ENCODE measurements around the gene MDH2.
"Not testable (repeated sequence)": the region's sequence is repeated elsewhere in the genome, so short reads cannot be mapped to it uniquely, and the experiment has no call there.

The MDH2 gene

DNA sequence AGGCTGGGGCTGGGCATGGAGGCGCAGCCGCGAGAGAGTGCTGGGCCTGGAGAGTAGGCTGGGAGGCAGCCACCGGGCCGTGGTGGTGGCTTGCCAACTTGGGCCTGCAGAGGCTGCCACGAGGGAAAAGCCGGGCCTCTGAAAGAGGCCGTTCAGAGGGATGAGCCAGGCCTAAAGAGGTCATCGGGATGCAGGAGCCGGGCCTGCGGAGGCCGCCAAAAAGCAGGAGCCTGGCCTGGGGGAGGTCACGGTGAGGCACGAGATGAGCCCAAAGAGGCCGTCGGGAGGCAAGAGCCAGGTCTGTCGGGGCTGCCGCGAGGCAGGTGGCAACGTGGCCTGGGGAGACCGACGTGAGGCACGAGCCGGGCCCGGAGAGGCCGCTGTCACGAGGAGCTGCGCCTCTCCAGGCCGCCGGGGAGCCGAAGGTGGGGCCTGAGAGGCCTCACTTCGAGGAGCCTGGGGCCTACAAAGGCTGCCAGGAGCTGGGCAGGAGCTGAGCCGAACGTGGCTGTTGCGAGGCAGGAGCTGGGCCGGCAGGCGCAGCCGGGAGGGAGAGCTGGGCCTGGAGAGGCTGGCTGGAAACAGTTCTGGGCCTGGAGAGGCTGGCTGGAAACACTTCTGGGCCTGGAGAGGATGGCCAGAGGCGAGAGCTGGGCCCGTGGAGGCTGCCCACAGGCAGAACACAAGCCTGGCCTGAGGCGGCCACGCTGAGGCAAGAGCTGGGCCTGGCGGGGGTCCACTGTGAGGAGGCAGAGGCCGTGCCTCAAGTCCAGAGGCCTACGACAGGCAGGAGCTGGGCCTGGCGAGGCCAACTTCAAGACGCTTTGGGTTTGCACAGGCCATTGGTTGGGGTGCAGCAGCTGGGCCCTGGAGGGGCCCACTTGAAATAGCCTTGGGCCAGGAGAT lies 24.6 kb downstream of the MDH2 start:
- 0 out of 2 replicates have a peak, but pooled peaks cover 4% of the 10 kb centered on the region for H3K4me1 ChIP-seq (ENCODE audit: insufficient read depth, low read length)
- H3K9me3 ChIP-seq (ENCODE audit: control insufficient read depth, insufficient read depth, low read length): no peaks in the 10 kb centered on the region
- no peak overlapping the region for H3K9ac ChIP-seq (ENCODE audit: low read depth, low read length)
- no peaks in the 10 kb centered on the region for H3K36me3 ChIP-seq (ENCODE audit: insufficient read depth, low read length)

DNA sequence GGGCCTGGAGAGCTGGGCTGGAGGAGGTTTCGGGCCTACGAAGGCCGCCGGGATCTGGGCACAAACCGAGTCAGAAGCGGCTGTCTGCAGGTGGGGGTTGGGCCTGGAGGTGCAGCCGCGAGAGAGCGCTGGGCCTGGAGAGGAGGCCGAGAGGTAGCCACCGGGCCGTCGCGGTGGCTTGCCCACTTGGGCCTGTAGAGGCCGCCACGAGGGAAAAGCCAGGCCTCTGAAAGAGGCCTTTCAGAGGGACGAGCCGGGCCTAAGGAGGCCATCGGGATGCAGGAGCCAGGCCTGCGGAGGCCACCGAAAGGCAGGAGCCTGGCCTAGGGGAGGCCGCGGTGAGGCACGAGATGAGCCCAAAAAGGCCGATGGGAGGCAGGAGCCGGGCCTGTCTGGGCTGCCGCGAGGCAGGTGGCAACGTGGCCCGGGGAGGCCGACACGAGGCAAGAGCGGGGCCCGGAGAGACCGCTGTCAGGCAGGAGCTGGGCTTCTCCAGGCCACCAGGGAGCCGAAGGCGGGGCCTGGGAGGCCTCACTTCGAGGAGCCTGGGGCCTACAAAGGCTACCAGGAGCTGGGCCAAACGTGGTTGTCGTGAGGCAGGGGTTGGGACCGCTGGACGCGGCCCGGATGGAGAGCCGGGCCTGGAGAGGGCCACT lies 25.6 kb downstream of the MDH2 start:
- H3K9me3 ChIP-seq (ENCODE audit: control insufficient read depth, insufficient read depth, low read length): no peaks in the 10 kb centered on the region
- no peaks in the 10 kb centered on the region for H3K36me3 ChIP-seq (ENCODE audit: insufficient read depth, low read length)
- H3K4me1 ChIP-seq (ENCODE audit: insufficient read depth, low read length): 0 out of 2 replicates have a peak, but pooled peaks cover 4% of the 10 kb centered on the region
- no peak overlapping the region for H3K9ac ChIP-seq (ENCODE audit: low read depth, low read length)

DNA sequence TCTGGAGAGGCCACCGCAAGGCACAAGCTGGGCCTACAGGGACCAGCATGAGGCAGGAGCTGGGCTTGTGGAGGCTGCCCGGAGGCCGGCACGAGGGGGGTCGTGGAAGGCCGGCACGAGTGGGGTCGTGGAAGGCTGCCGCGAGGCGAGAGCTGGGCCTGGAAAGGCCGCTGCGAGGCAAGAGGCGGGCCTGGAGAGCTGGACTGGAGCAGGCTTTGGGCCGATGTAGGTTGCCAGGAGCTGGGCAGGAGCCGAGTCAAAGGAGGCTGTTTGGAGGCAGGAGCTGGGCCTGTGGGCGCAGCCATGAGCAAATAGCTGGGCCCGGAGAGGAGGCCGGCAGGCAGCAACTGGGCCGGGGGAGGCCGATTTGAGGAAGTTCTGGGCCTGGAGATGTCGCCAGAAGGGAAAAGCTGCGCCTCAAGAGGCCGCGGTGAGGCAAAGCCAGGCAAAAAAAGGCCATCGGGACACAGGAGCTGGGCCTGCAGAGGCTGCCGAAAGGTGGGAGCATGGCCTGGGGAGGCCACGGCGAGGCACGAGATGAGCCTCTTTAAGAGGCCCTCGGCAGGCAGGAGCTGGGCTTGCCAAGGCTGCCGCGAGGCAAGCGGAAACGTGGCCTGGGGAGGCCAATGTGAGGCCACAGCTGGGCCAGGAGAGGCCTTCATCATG lies 26.5 kb downstream of the MDH2 start:
- Histone ChIP-seq H3K4me1 (ENCODE audit: insufficient read depth, low read length) (no peaks in the 10 kb centered on the region), H3K36me3 (ENCODE audit: insufficient read depth, low read length) (no peaks in the 10 kb centered on the region), H3K9me3 (ENCODE audit: control insufficient read depth, insufficient read depth, low read length) (no peaks in the 10 kb centered on the region), H3K9ac (ENCODE audit: low read depth, low read length) (no peak overlapping the region)

DNA sequence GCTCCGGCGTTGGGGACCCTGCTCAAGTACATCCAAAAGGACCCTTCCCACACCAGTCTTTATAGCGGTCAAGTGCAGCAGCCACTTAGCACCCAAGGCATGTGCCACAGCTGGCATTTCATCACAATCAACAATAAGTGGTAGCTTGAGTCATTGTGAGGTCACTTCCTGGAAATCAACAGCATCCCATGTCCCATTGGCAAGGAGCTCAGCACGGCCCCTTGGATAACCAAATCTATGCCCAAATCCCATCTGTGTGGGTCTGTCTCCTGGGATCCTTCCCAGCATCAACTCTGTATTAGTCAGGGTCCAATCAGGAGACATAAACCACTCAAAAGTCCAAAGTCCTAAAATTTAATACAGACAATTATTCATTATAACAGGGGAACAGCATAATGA lies 27.1 kb downstream of the MDH2 start:
- no peak overlapping the region for H3K9ac ChIP-seq (ENCODE audit: low read depth, low read length)
- H3K9me3 ChIP-seq (ENCODE audit: control insufficient read depth, insufficient read depth, low read length): no peaks in the 10 kb centered on the region
- no peaks in the 10 kb centered on the region for H3K36me3 ChIP-seq (ENCODE audit: insufficient read depth, low read length)
- H3K4me1 ChIP-seq (ENCODE audit: insufficient read depth, low read length): no peaks in the 10 kb centered on the region

DNA sequence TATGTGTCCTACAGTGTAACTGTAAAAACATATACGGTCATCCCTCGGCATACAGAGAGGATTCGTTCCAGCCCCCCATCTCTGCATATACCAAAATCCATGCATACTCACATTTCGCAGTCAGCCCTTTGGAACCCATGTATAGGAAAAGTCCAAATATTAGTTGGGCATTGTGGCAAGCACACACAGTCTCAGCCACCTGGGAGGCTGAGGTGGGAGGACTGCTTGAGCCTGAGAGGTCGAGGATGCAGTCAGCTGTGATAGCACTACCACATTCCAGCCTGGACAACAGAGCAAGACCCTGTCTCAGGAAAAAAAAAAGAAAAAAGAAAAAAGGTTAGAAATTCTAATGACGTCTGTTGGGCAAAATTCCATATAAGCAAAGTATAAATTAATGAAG lies 29.1 kb downstream of the MDH2 start:
- Histone ChIP-seq H3K9ac (ENCODE audit: low read depth, low read length) (no peak overlapping the region), H3K4me1 (ENCODE audit: insufficient read depth, low read length) (no peaks in the 10 kb centered on the region), H3K36me3 (ENCODE audit: insufficient read depth, low read length) (no peaks in the 10 kb centered on the region), H3K9me3 (ENCODE audit: control insufficient read depth, insufficient read depth, low read length) (no peaks in the 10 kb centered on the region)

DNA sequence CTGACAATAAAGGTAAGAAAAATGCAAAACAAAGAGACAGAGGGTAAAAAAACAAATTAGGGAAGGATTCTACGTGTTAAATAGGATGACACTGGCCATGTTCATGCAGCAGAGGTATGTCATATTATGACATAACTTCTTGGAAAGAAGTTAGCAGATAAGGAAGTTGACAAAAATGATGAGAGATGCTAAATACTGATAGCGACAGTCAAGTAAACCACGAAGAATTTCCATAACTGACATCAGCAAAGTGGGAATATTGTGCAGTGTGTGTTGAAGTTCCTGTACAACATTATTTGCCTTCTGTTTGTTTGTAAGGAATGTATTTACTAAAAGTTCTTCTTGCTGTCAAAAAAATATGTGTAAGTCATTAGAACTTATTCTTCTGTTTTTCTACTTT lies 29.5 kb downstream of the MDH2 start:
- H3K9ac ChIP-seq (ENCODE audit: low read depth, low read length): no peak overlapping the region
- no peaks in the 10 kb centered on the region for H3K4me1 ChIP-seq (ENCODE audit: insufficient read depth, low read length)
- no peaks in the 10 kb centered on the region for H3K36me3 ChIP-seq (ENCODE audit: insufficient read depth, low read length)
- no peaks in the 10 kb centered on the region for H3K9me3 ChIP-seq (ENCODE audit: control insufficient read depth, insufficient read depth, low read length)

DNA sequence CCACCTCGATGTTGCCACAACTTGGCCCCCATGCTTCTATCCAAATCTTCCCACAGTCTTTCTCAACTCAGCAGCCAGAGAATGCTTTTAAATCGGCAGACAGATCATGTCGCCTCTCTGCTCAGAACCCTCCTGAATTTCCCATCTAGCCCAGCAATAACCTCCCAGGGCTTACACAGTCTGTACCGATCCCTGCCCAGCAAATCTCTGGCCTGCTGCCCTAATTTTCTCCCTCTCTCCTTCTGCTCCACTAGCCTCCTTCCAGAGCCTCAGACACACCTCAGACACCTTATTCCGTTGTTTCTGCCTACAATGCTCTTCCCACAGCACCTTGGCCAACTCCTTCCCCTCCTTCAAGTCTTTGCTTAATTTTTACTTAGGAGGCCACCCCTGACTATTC lies 32.3 kb downstream of the MDH2 start:
- no peak overlapping the region for H3K9ac ChIP-seq (ENCODE audit: low read depth, low read length)
- H3K36me3 ChIP-seq (ENCODE audit: insufficient read depth, low read length): no peaks in the 10 kb centered on the region
- no peaks in the 10 kb centered on the region for H3K4me1 ChIP-seq (ENCODE audit: insufficient read depth, low read length)
- no peaks in the 10 kb centered on the region for H3K9me3 ChIP-seq (ENCODE audit: control insufficient read depth, insufficient read depth, low read length)

DNA sequence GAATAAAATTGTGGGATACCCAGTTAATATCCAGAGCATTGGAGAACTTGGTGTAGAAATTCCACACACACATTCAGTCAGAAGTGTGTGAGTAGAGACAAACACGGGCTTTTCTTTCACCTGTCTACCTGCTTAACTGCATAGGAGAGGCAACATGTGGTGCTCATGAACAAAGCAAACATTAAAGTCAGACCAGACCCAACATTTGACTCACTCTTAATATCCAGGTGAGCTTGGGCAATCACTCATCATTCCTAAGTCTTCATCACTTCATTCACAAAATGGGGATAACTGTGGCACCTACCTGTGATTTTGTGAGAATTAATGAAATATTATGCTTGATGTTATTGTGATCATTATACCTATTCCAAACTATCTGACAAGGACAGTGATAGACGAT lies 36.2 kb downstream of the MDH2 start:
- not testable (repeated sequence) for H3K4me1 ChIP-seq (ENCODE audit: insufficient read depth, low read length); H3K36me3 ChIP-seq (ENCODE audit: insufficient read depth, low read length); H3K9ac ChIP-seq (ENCODE audit: low read depth, low read length); H3K9me3 ChIP-seq (ENCODE audit: control insufficient read depth, insufficient read depth, low read length)

DNA sequence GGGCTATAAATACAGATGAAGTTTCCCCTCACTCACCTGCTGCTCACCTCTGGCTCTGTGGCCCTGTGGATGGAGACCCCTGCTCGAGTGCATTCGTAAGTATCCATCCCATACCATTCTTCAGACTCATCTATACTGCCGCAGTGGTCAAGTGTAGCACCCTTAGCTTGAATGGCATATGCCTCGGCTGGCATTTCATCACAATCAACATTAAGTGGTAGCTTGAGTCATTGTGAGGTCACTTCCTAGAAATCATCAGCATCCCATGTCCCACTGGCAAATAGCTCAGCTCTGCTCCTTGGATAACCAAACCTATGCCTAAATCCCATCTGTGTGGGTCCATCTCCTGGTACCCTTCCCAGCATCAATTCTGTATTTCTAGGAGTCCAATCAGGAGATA lies 38.2 kb downstream of the MDH2 start:
- Histone ChIP-seq H3K36me3 (ENCODE audit: insufficient read depth, low read length) (no peaks in the 10 kb centered on the region), H3K9me3 (ENCODE audit: control insufficient read depth, insufficient read depth, low read length) (no peaks in the 10 kb centered on the region), H3K9ac (ENCODE audit: low read depth, low read length) (no peak overlapping the region), H3K4me1 (ENCODE audit: insufficient read depth, low read length) (no peaks in the 10 kb centered on the region)

DNA sequence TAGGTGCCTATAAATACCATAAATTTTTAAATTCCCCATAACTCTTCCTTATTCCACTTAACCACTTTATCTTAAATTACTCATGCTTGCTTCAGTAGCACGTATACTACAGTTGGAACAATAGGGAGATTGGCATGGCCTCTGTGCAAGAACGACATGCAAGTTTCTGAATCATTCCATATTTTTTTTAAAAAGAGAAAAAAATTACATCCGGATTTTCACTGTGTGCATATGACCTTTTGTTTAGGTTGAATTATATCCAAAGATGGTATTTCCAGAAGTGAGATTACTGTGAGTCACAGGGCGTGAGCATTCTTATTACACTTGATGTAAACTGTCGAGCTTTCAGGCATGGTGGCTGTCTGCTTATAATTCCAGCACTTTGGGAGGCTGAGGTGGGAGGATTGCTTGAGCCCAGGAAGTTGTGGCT lies 39.5 kb downstream of the MDH2 start:
- H3K9ac ChIP-seq (ENCODE audit: low read depth, low read length); H3K9me3 ChIP-seq (ENCODE audit: control insufficient read depth, insufficient read depth, low read length); H3K36me3 ChIP-seq (ENCODE audit: insufficient read depth, low read length); H3K4me1 ChIP-seq (ENCODE audit: insufficient read depth, low read length): not testable (repeated sequence)

DNA sequence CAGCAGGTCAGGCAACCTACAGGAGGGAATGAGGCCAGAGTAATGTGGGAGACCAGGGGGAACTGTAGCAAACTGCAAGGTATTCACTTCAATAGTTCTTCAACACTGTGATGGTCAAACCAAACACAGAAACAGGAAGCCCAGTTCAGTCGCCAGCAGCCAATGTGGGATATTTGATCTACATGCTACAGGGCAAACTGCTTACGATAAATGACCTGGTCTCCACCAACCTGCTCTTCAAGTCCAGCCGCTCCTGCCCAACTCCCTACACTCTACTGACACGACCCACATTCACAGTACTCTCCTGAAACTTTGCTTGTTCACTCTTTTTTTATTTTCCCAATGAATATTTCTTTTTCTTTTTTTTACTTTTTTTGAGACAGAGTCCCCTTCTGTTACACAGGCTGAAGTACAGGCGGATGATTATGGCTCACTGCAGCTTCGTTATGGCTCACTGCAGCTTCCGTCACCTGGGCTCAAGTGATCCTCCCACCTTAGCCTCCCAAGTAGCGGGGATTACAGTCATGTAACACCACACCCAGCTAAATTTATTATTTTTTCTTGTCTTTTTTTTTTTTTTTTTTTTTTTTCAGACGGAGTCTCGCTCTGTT lies 42.1 kb downstream of the MDH2 start:
- no peaks in the 10 kb centered on the region for H3K4me1 ChIP-seq (ENCODE audit: insufficient read depth, low read length)
- H3K36me3 ChIP-seq (ENCODE audit: insufficient read depth, low read length): no peaks in the 10 kb centered on the region
- H3K9me3 ChIP-seq (ENCODE audit: control insufficient read depth, insufficient read depth, low read length): no peaks in the 10 kb centered on the region
- no peak overlapping the region for H3K9ac ChIP-seq (ENCODE audit: low read depth, low read length)

DNA sequence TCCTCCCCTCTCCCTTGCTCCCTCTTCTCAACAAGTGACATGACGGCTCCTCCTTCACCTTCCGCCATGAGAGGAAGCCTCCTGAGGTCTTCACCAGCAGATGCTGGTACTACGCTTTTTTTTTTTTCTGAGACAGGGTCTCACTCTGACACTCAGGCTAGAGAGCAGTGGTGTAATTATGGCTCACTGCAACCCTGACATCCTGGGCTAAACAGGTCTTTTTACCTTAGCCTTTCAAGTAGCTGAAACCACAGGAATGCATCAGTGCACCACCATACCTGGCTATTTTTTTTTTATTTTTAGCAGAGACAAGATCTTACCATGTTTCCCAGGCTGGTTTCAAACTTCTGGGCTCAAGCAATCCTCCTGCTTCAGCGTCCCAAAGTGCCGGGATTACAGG lies 43.6 kb downstream of the MDH2 start:
- Histone ChIP-seq H3K9ac (ENCODE audit: low read depth, low read length) (no peak overlapping the region), H3K36me3 (ENCODE audit: insufficient read depth, low read length) (no peaks in the 10 kb centered on the region), H3K9me3 (ENCODE audit: control insufficient read depth, insufficient read depth, low read length) (no peaks in the 10 kb centered on the region), H3K4me1 (ENCODE audit: insufficient read depth, low read length) (no peaks in the 10 kb centered on the region)

DNA sequence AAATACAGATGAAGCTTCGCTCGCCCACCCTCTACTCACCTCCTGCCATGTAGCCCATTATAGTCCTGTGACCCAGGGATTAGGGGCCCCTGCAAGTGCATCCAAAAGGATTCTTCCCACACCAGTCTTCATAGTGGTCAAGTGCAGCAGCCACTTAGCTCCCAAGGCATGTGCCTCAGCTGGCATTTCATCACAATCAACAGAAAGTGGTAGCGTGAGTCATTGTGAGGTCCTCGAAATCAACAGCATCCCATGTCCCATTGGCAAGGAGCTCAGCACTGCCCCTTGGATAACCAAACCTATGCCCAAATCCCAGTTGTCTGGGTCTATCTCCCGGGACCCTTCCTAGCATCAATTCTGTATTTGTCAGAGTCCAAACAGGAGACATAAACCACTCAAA lies 45.6 kb downstream of the MDH2 start:
- not testable (repeated sequence) for H3K4me1 ChIP-seq (ENCODE audit: insufficient read depth, low read length); H3K9ac ChIP-seq (ENCODE audit: low read depth, low read length); H3K9me3 ChIP-seq (ENCODE audit: control insufficient read depth, insufficient read depth, low read length); H3K36me3 ChIP-seq (ENCODE audit: insufficient read depth, low read length)

DNA sequence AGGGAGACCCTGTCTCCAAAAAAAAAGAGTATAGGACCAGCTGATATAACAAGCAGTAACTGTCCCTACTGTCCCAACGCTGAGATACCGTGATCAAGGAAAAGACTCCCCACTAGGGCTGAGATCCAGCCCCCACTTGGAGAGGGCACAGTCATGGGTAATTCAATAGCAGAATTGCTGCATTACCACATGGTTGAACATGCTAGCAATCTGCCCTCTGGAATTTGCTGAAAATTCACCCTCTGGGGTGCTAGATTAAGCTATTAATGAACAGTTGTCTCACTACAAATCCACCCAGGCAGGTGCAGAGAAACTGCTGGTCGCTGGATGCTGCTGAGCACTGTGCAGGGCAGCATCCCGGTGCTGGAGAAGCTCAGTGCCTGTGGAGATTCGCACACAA lies 46.4 kb downstream of the MDH2 start:
- H3K4me1 ChIP-seq (ENCODE audit: insufficient read depth, low read length); H3K36me3 ChIP-seq (ENCODE audit: insufficient read depth, low read length); H3K9ac ChIP-seq (ENCODE audit: low read depth, low read length); H3K9me3 ChIP-seq (ENCODE audit: control insufficient read depth, insufficient read depth, low read length): not testable (repeated sequence)

All from ES-I3 (cell line).